Endothelial cell of umbilical vein (primary cell): ENCODE measurements around the gene METRN. TPM values are rescaled to one million over a fixed set of nuclear protein-coding genes. Genes with fewer than 3 reads are reported as not detected.

Source experiments
- BruUV-seq: library from RNA; stranded (reverse); fragments of 400-500 nt; replicated peaks from 2 replicates; lab custom pipeline; 2021; lab: Mats Ljungman, UMichigan
- CTCF ChIA-PET: fragments of 300-600, 350-600 bp; sonication (Branson Sonifier 250); formaldehyde crosslinking; loops from one replicate; lab custom pipeline; 2021; ENCODE audit warnings: antibody characterized with exemption, inconsistent platforms; lab: Charles Lee
- POLR2A ChIA-PET: fragments of 300-600, 350-600 bp; sonication (Branson Sonifier 250); formaldehyde crosslinking; loops from one replicate; lab custom pipeline; 2021; ENCODE audit warnings: antibody characterized with exemption, inconsistent platforms; lab: Charles Lee
- DNase-seq: peaks from one replicate; pipeline ENCODE4 v3.0.0-alpha.2; 2011; ENCODE audit warnings: low read depth, low spot score
- FAIRE-seq: peaks from 2 replicates; lab custom pipeline; 2011; peaks lifted over from hg19 to GRCh38; lab: Jason Lieb, UNC
- H2AFZ ChIP-seq: 2 replicates; pipeline ENCODE4 v1.6.0; 2012; ENCODE audit warnings: low read depth, low read length, control low read depth, inconsistent platforms
- H3K27ac ChIP-seq: 2 replicates; pipeline ENCODE4 v1.5.1; 2011; ENCODE audit warnings: low read depth, mild to moderate bottlenecking, control low read depth, low read length, moderate library complexity; ENCODE audit not compliant: insufficient read depth
- H3K27me3 ChIP-seq, 2 experiments: 2 replicates each; pipeline versions ENCODE4 v1.6.0 to v1.6.1; 2011; ENCODE audit warnings: low read length in 2 of 2, mixed read lengths in 1 of 2; ENCODE audit not compliant: control insufficient read depth in 2 of 2, insufficient read depth in 2 of 2
- H3K36me3 ChIP-seq, 2 experiments: 2 replicates in 1 of 2; 3 replicates in 1 of 2; pipeline ENCODE4 v1.5.1; 2011; ENCODE audit warnings: low read length in 2 of 2, mild to moderate bottlenecking in 1 of 2, moderate library complexity in 1 of 2; ENCODE audit not compliant: control insufficient read depth in 2 of 2, insufficient read depth in 2 of 2; ENCODE audit errors: extremely low read depth in 1 of 2
- H3K4me1 ChIP-seq: 3 replicates; pipeline ENCODE4 v1.5.1; 2011; ENCODE audit warnings: mild to moderate bottlenecking, low read length; ENCODE audit not compliant: control insufficient read depth, insufficient read depth; ENCODE audit errors: extremely low read depth
- H3K4me2 ChIP-seq: 2 replicates; pipeline ENCODE4 v1.6.1; 2011; ENCODE audit warnings: low read length, control low read depth, mixed read lengths; ENCODE audit not compliant: insufficient read depth
- H3K4me3 ChIP-seq, 3 experiments: fragments of 200-600 bp in 1 of 3; sonication (generic), shearing (Covaris generic) in 1 of 3; replicated peaks in 1 of 3; 2 replicates each; pipeline ENCODE4 v1.5.1; 2011 to 2016; ENCODE audit warnings: control low read depth in 3 of 3, low read length in 3 of 3, mild to moderate bottlenecking in 2 of 3, inconsistent platforms in 1 of 3, low read depth in 1 of 3, moderate library complexity in 1 of 3; ENCODE audit not compliant: insufficient read depth in 1 of 3
- H3K79me2 ChIP-seq: 2 replicates; pipeline ENCODE4 v1.6.0; 2012; ENCODE audit warnings: low read length, inconsistent platforms; ENCODE audit not compliant: control insufficient read depth, insufficient read depth
- H3K9ac ChIP-seq: replicated peaks from 2 replicates; pipeline ENCODE3; 2011; ENCODE audit warnings: low read length, control low read depth; ENCODE audit not compliant: insufficient read depth; ENCODE audit errors: extremely low read depth
- H3K9me1 ChIP-seq: replicated peaks from 3 replicates; pipeline ENCODE4 v1.6.0; 2011; ENCODE audit warnings: mild to moderate bottlenecking, low read length; ENCODE audit not compliant: control insufficient read depth, insufficient read depth; ENCODE audit errors: extremely low read depth
- H3K9me3 ChIP-seq: replicated peaks from 2 replicates; pipeline ENCODE4 v1.5.1; 2012; ENCODE audit warnings: low read length, inconsistent platforms; ENCODE audit not compliant: control insufficient read depth, insufficient read depth
- H4K20me1 ChIP-seq: replicated peaks from 2 replicates; pipeline ENCODE3; 2011; ENCODE audit warnings: mild to moderate bottlenecking, low read length; ENCODE audit not compliant: control insufficient read depth, insufficient read depth; ENCODE audit errors: extremely low read depth
- EZH2 ChIP-seq: IDR thresholded peaks from 2 replicates; pipeline ENCODE4 v1.6.1; 2012; ENCODE audit warnings: borderline replicate concordance, low read depth, mild to moderate bottlenecking, moderate library complexity, low read length, inconsistent platforms; ENCODE audit not compliant: severe bottlenecking
- FOS ChIP-seq: IDR thresholded peaks from 2 replicates; pipeline ENCODE4 v1.6.1; 2011; ENCODE audit warnings: mild to moderate bottlenecking, low read length, moderate library complexity, borderline replicate concordance; ENCODE audit not compliant: insufficient read depth
- GATA2 ChIP-seq: IDR thresholded peaks from 2 replicates; pipeline ENCODE4 v1.7.0; 2011; ENCODE audit warnings: low read depth, mild to moderate bottlenecking, moderate library complexity, mixed read lengths, low read length; ENCODE audit not compliant: insufficient read length, insufficient read depth
- JUN ChIP-seq: IDR thresholded peaks from 2 replicates; pipeline ENCODE4 v1.6.1; 2011; ENCODE audit warnings: borderline replicate concordance, low read depth; ENCODE audit not compliant: insufficient read length, insufficient read depth
- MAX ChIP-seq: IDR thresholded peaks from 2 replicates; pipeline ENCODE4 v1.6.1; 2011; ENCODE audit not compliant: insufficient read depth, insufficient read length
- MYC ChIP-seq: IDR thresholded peaks from one replicate; pipeline ENCODE4 v1.6.1; 2011; ENCODE audit warnings: mild to moderate bottlenecking, low read depth, low read length
- POLR2A ChIP-seq: IDR thresholded peaks from 2 replicates; pipeline ENCODE4 v1.6.1; 2012; ENCODE audit warnings: low read depth, mild to moderate bottlenecking, control low read depth, low read length
- POLR2AphosphoS5 ChIP-seq: IDR thresholded peaks from 2 replicates; pipeline ENCODE4 v1.6.1; 2012; ENCODE audit warnings: low read depth, mild to moderate bottlenecking, control low read depth, low read length, moderate library complexity; ENCODE audit not compliant: insufficient read depth
- dilution Hi-C: fragments of 300-500 bp; cut with MboI; formaldehyde crosslinking; loops from one replicate; pipeline ENCODE4 v1.15.0; 2019; ENCODE audit warnings: low sequenced_read_pairs; ENCODE audit not compliant: extremely low pct_ligation_motif_present
- intact Hi-C: fragments of 100-400 bp; cut with micrococcal nuclease; formaldehyde crosslinking; loops from one replicate; pipeline ENCODE4 v1.10.0; 2022
- polyA plus RNA-seq, 4 experiments: library from polyadenylated mRNA; depleted of rRNA in 3 of 4; stranded (reverse) in 3 of 4; unstranded in 1 of 4; fragments of >200 nt; gene quantifications; 2 replicates each; pipeline versions ENCODE4 v1.2.1 to v1.2.3, GENCODE V29; 2011 to 2012; ENCODE audit warnings: missing spikeins in 1 of 4
- total RNA-seq: library from RNA; stranded (reverse); gene quantifications from 2 replicates; pipeline ENCODE4 v1.2.3, GENCODE V29; 2021
- TF ChIP-seq, protein P1 (sequence below), 2 donors: IDR thresholded peaks; 1 replicate in 1 of 2; 2 replicates in 1 of 2; pipeline ENCODE4 v1.5.1; 2011; ENCODE audit warnings: low read length in 2 of 2, mild to moderate bottlenecking in 2 of 2, moderate library complexity in 2 of 2, control low read depth in 1 of 2, inconsistent platforms in 1 of 2, low read depth in 1 of 2; ENCODE audit not compliant: insufficient read depth in 1 of 2; ENCODE audit errors: extremely low read depth in 1 of 2

METRN gene
- total and polyA plus RNA-seq, 2 donors (not counting 3 experiments of a cell fraction or from before 2014, with no cell fraction given) = 10.0 to 16.1 TPM

- H2AFZ ChIP-seq = no peak overlapping the region
- H3K27ac ChIP-seq = no peak overlapping the region
- H4K20me1 ChIP-seq = no peaks in the 10 kb centered on the region
- H3K9ac ChIP-seq = no peak overlapping the region
- H3K9me1 ChIP-seq = no peaks in the 10 kb centered on the region
- intact Hi-C loops (no loop called here), dilution Hi-C loops (no loop called here)
- POLR2A ChIA-PET = no interaction called here
- H3K27me3 ChIP-seq = no peaks in the 10 kb centered on the region
- FAIRE-seq (no peak), DNase-seq (no peak)
- no peak overlapping the region for H3K4me3 ChIP-seq
- H3K9me3 ChIP-seq = no peaks in the 10 kb centered on the region
- TF ChIP-seq FOS = no peak
- no peak for TF ChIP-seq JUN
- TF ChIP-seq POLR2A = no peak
- TF ChIP-seq MYC = no peak
- TF ChIP-seq POLR2AphosphoS5 = no peak
- TF ChIP-seq GATA2 = no peak
- TF ChIP-seq MAX = no peak
- TF ChIP-seq, protein P1, sequence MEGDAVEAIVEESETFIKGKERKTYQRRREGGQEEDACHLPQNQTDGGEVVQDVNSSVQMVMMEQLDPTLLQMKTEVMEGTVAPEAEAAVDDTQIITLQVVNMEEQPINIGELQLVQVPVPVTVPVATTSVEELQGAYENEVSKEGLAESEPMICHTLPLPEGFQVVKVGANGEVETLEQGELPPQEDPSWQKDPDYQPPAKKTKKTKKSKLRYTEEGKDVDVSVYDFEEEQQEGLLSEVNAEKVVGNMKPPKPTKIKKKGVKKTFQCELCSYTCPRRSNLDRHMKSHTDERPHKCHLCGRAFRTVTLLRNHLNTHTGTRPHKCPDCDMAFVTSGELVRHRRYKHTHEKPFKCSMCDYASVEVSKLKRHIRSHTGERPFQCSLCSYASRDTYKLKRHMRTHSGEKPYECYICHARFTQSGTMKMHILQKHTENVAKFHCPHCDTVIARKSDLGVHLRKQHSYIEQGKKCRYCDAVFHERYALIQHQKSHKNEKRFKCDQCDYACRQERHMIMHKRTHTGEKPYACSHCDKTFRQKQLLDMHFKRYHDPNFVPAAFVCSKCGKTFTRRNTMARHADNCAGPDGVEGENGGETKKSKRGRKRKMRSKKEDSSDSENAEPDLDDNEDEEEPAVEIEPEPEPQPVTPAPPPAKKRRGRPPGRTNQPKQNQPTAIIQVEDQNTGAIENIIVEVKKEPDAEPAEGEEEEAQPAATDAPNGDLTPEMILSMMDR (IDR thresholded peaks at IDR 0.05; ENCODE audit: extremely low read depth in 1 of 2, insufficient read depth in 1 of 2, low read depth in 1 of 2, low read length in 2 of 2) = no peak
- TF ChIP-seq EZH2 = no peak
- H3K4me2 ChIP-seq = no peak overlapping the region
- BruUV-seq = no TSS peak
- CTCF ChIA-PET = no interaction called here
- peaks cover 15% of the 10 kb centered on the region for H3K4me1 ChIP-seq
- H3K79me2 ChIP-seq = peaks cover 20% of the 10 kb centered on the region
- peaks cover 6 to 16% of the 10 kb centered on the region in 2 experiments for H3K36me3 ChIP-seq
These were observed 37.4 kb upstream of the METRN start for GRCh38 chr16:677316-678190.
